Dendritic cell treated with granulocyte-macrophage colony-stimulating factor and Interleukin-4, amounts not matched to agents 40 ng/mL and 50 ng/mL, for 4 days (primary cell): ENCODE results near the gene MAP3K2.

ENCODE experiments used
- H3K27ac Mint-ChIP-seq: one replicate; pipeline ENCODE4 v1.8.0; 2022; ENCODE audit warnings: mild to moderate bottlenecking, mixed read lengths
- H3K27me3 Mint-ChIP-seq: one replicate; pipeline ENCODE4 v1.8.0; 2022; ENCODE audit warnings: mild to moderate bottlenecking, mixed read lengths
- H3K36me3 Mint-ChIP-seq: one replicate; pipeline ENCODE4 v1.8.0; 2022; ENCODE audit warnings: low read depth, mixed read lengths
- H3K4me1 Mint-ChIP-seq: one replicate; pipeline ENCODE4 v1.8.0; 2022; ENCODE audit warnings: low read depth, mixed read lengths
- H3K4me3 Mint-ChIP-seq: one replicate; pipeline ENCODE4 v1.8.0; 2022; ENCODE audit warnings: mild to moderate bottlenecking, moderate library complexity, mixed read lengths
- H3K9me3 Mint-ChIP-seq: one replicate; pipeline ENCODE4 v1.8.0; 2022; ENCODE audit warnings: mixed read lengths
- intact Hi-C: fragments of 100-400 bp; cut with micrococcal nuclease; formaldehyde crosslinking; loops from one replicate; pipeline ENCODE4 v1.15.0; 2022

Gene MAP3K2

GRCh38 chr2:127313406-127313805 is 74.4 kb downstream of the MAP3K2 start:
- Mint-ChIP-seq H3K27ac (no peak overlapping the region), H3K27me3 (no peaks in the 10 kb centered on the region), H3K4me1 (peaks cover 8% of the 10 kb centered on the region), H3K4me3 (no peak overlapping the region), H3K9me3 (no peaks in the 10 kb centered on the region), H3K36me3 (peaks cover 93% of the 10 kb centered on the region)
- intact Hi-C loops, result no loop called here

GRCh38 chr2:127310980-127311379 is 76.8 kb downstream of the MAP3K2 start:
- Mint-ChIP-seq H3K27me3 (no peaks in the 10 kb centered on the region), H3K4me1 (peaks cover 8% of the 10 kb centered on the region), H3K4me3 (no peak overlapping the region), H3K9me3 (no peaks in the 10 kb centered on the region), H3K27ac (no peak overlapping the region), H3K36me3 (peaks cover 91% of the 10 kb centered on the region)
- intact Hi-C loops, result no loop called here

- no peaks in the 10 kb centered on the region for H3K27me3 Mint-ChIP-seq
- intact Hi-C loops, result no loop called here
- peaks cover 6% of the 10 kb centered on the region for H3K4me1 Mint-ChIP-seq
- H3K9me3 Mint-ChIP-seq, result no peaks in the 10 kb centered on the region
- no peak overlapping the region for H3K4me3 Mint-ChIP-seq
- H3K27ac Mint-ChIP-seq, result no peak overlapping the region
- peaks cover 79% of the 10 kb centered on the region for H3K36me3 Mint-ChIP-seq
Observed at GRCh38 chr2:127309468-127309867, 78.3 kb downstream of the MAP3K2 start.

GRCh38 chr2:127308586-127309138 is 79.1 kb downstream of the MAP3K2 start:
- Mint-ChIP-seq H3K4me3 (no peak overlapping the region), H3K9me3 (no peaks in the 10 kb centered on the region), H3K27me3 (no peaks in the 10 kb centered on the region), H3K27ac (no peak overlapping the region), H3K36me3 (peaks cover 72% of the 10 kb centered on the region), H3K4me1 (no peaks in the 10 kb centered on the region)
- intact Hi-C loops, result no loop called here

- H3K4me3 Mint-ChIP-seq, result no peak overlapping the region
Observed at GRCh38 chr2:127305990-127306585, 81.7 kb downstream of the MAP3K2 start.

GRCh38 chr2:127302168-127302567 is 85.6 kb downstream of the MAP3K2 start:
- Mint-ChIP-seq H3K27ac (no peak overlapping the region), H3K27me3 (no peaks in the 10 kb centered on the region), H3K4me3 (no peak overlapping the region), H3K4me1 (no peaks in the 10 kb centered on the region), H3K36me3 (peaks cover 27% of the 10 kb centered on the region), H3K9me3 (no peaks in the 10 kb centered on the region)
- intact Hi-C loops, result no loop called here

More at GRCh38 chr2:127305990-127306585, 81.7 kb downstream of the MAP3K2 start:
- H3K9me3 Mint-ChIP-seq, result no peaks in the 10 kb centered on the region
- H3K4me1 Mint-ChIP-seq, result no peaks in the 10 kb centered on the region
- intact Hi-C loops, result no loop called here
- H3K27me3 Mint-ChIP-seq, result no peaks in the 10 kb centered on the region
- H3K27ac Mint-ChIP-seq, result no peak overlapping the region
- H3K36me3 Mint-ChIP-seq, result peaks cover 62% of the 10 kb centered on the region

GRCh38 chr2:127293748-127294562 is 93.8 kb downstream of the MAP3K2 start, which contains the start of gene ERCC3:
Gene ERCC3 (minus strand): TSS chr2:127294144. CDS start chr2:127294081, 63 bp downstream.
- Mint-ChIP-seq H3K27me3 (no peaks in the 10 kb centered on the region), H3K36me3 (peaks cover 53% of the 10 kb centered on the region), H3K27ac (peak within 1 kb of the TSS; percentile 96), H3K9me3 (no peaks in the 10 kb centered on the region), H3K4me1 (peaks cover 28% of the 10 kb centered on the region), H3K4me3 (peak within 1 kb of the TSS; percentile 79)
- intact Hi-C loops, result no loop called here

GRCh38 chr2:127293386-127293747 is 94.4 kb downstream of the MAP3K2 start:
- Mint-ChIP-seq H3K36me3 (peaks cover 59% of the 10 kb centered on the region), H3K4me3 (peak overlapping the region; percentile 79), H3K9me3 (no peaks in the 10 kb centered on the region), H3K4me1 (peaks cover 28% of the 10 kb centered on the region), H3K27ac (peak overlapping the region; percentile 96), H3K27me3 (no peaks in the 10 kb centered on the region)
- intact Hi-C loops, result no loop called here

GRCh38 chr2:127288274-127288673 is 99.5 kb downstream of the MAP3K2 start:
- intact Hi-C loops, result no loop called here
- Mint-ChIP-seq H3K27me3 (no peaks in the 10 kb centered on the region), H3K27ac (no peak overlapping the region), H3K4me1 (peaks cover 23% of the 10 kb centered on the region), H3K36me3 (peaks cover 99% of the 10 kb centered on the region), H3K9me3 (peaks cover 8% of the 10 kb centered on the region), H3K4me3 (no peak overlapping the region)

GRCh38 chr2:127283275-127283674 is 104.5 kb downstream of the MAP3K2 start:
- peaks cover 8% of the 10 kb centered on the region for H3K9me3 Mint-ChIP-seq
- intact Hi-C loops, result no loop called here
- H3K27me3 Mint-ChIP-seq, result no peaks in the 10 kb centered on the region
- peaks cover 58% of the 10 kb centered on the region for H3K4me1 Mint-ChIP-seq
- no peak overlapping the region for H3K27ac Mint-ChIP-seq
- H3K36me3 Mint-ChIP-seq, result peaks cover 94% of the 10 kb centered on the region
- no peak overlapping the region for H3K4me3 Mint-ChIP-seq

- peaks cover 82% of the 10 kb centered on the region for H3K4me1 Mint-ChIP-seq
- peaks cover 94% of the 10 kb centered on the region for H3K36me3 Mint-ChIP-seq
- peak overlapping the region; percentile 95 for H3K27ac Mint-ChIP-seq
- H3K9me3 Mint-ChIP-seq, result peaks cover 8% of the 10 kb centered on the region
- H3K4me3 Mint-ChIP-seq, result no peak overlapping the region
- intact Hi-C loops, result no loop called here
- H3K27me3 Mint-ChIP-seq, result no peaks in the 10 kb centered on the region
Observed at GRCh38 chr2:127280693-127281092, 107.1 kb downstream of the MAP3K2 start.

- Mint-ChIP-seq H3K36me3 (peaks cover 94% of the 10 kb centered on the region), H3K9me3 (peaks cover 8% of the 10 kb centered on the region), H3K27ac (peak overlapping the region; percentile 95), H3K4me1 (peaks cover 86% of the 10 kb centered on the region), H3K4me3 (peak overlapping the region; percentile 10), H3K27me3 (no peaks in the 10 kb centered on the region)
- intact Hi-C loops, result no loop called here
Observed at GRCh38 chr2:127279781-127280180, 108.0 kb downstream of the MAP3K2 start.

GRCh38 chr2:127278959-127279358 is 108.8 kb downstream of the MAP3K2 start:
- H3K27me3 Mint-ChIP-seq, result no peaks in the 10 kb centered on the region
- H3K36me3 Mint-ChIP-seq, result peaks cover 94% of the 10 kb centered on the region
- intact Hi-C loops, result no loop called here
- peak overlapping the region; percentile 95 for H3K27ac Mint-ChIP-seq
- peaks cover 5% of the 10 kb centered on the region for H3K9me3 Mint-ChIP-seq
- H3K4me3 Mint-ChIP-seq, result peak overlapping the region; percentile 59
- peaks cover 78% of the 10 kb centered on the region for H3K4me1 Mint-ChIP-seq

- no peaks in the 10 kb centered on the region for H3K9me3 Mint-ChIP-seq
- H3K36me3 Mint-ChIP-seq, result peaks cover 94% of the 10 kb centered on the region
- intact Hi-C loops, result no loop called here
- H3K27ac Mint-ChIP-seq, result peak overlapping the region; percentile 95
- peaks cover 66% of the 10 kb centered on the region for H3K4me1 Mint-ChIP-seq
- no peak overlapping the region for H3K4me3 Mint-ChIP-seq
- no peaks in the 10 kb centered on the region for H3K27me3 Mint-ChIP-seq
Observed at GRCh38 chr2:127277028-127277427, 110.7 kb downstream of the MAP3K2 start.
